OCI-M2 (cell line): ENCODE measurements around the gene DGKB.

Experiments
- DNase-seq: peaks from one replicate; lab custom pipeline; 2025; ENCODE audit not compliant: unreplicated experiment; lab: John Stamatoyannopoulos, UW

DGKB gene

GRCh38 chr7:14233868-14234369 is 668.6 kb downstream of the DGKB start:
- no peak for DNase-seq

- DNase-seq, result no peak
Observed at GRCh38 chr7:14233076-14233867, 669.3 kb downstream of the DGKB start.

- no peak for DNase-seq
Observed at GRCh38 chr7:14229047-14229446, 673.5 kb downstream of the DGKB start.

- no peak for DNase-seq
Observed at GRCh38 chr7:14228341-14228740, 674.2 kb downstream of the DGKB start.

GRCh38 chr7:14226126-14226525 is 676.4 kb downstream of the DGKB start:
- DNase-seq, result no peak

- no peak for DNase-seq
Observed at GRCh38 chr7:14219125-14219524, 683.4 kb downstream of the DGKB start.

GRCh38 chr7:14218338-14218737 is 684.2 kb downstream of the DGKB start:
- no peak for DNase-seq

- no peak for DNase-seq
Observed at GRCh38 chr7:14209896-14210484, 692.6 kb downstream of the DGKB start.

- no peak for DNase-seq
Observed at GRCh38 chr7:14207711-14208110, 694.8 kb downstream of the DGKB start.

GRCh38 chr7:14207138-14207537 is 695.4 kb downstream of the DGKB start:
- no peak for DNase-seq

GRCh38 chr7:14206121-14206520 is 696.4 kb downstream of the DGKB start:
- DNase-seq, result no peak

GRCh38 chr7:14201353-14201752 is 701.2 kb downstream of the DGKB start:
- no peak for DNase-seq

GRCh38 chr7:14199336-14199735 is 703.2 kb downstream of the DGKB start:
- no peak for DNase-seq

- no peak for DNase-seq
Observed at GRCh38 chr7:14197280-14197679, 705.3 kb downstream of the DGKB start.

- no peak for DNase-seq
Observed at GRCh38 chr7:14196555-14196954, 706.0 kb downstream of the DGKB start.

- no peak for DNase-seq
Observed at GRCh38 chr7:14195871-14196270, 706.7 kb downstream of the DGKB start.

GRCh38 chr7:14195079-14195478 is 707.5 kb downstream of the DGKB start:
- DNase-seq, result no peak

GRCh38 chr7:14191686-14192098 is 710.9 kb downstream of the DGKB start:
- DNase-seq, result no peak

GRCh38 chr7:14184292-14184864 is 718.2 kb downstream of the DGKB start:
- no peak for DNase-seq

- DNase-seq, result no peak
Observed at GRCh38 chr7:14179781-14180180, 722.8 kb downstream of the DGKB start.

- DNase-seq, result no peak
Observed at GRCh38 chr7:14177876-14178275, 724.7 kb downstream of the DGKB start.

- no peak for DNase-seq
Observed at GRCh38 chr7:14170872-14171271, 731.7 kb downstream of the DGKB start.
